Measurements from ENCODE around the gene KHSRP.
"Not testable (repeated sequence)": the region's sequence is repeated elsewhere in the genome, so short reads cannot be mapped to it uniquely, and the experiment has no call there.

The KHSRP gene

DNA sequence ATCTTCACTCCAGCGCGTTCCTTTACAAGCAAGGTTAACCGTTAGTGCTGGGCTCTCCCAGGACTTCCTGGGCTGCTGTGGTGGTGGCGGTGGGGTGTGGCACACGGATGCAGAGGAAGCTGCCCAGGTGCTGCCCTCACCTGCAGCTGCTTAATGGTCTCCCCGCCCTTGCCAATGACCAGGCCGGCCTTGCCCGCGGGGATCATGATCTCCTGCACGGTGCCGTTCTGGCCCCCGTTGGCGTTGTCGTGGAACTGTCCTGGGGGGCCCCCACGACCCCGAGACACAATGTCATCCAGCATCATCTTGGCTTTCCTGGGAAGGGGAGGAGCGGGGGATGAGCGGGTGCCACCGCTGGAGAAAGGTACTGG, 6.1 kb downstream of the KHSRP start:
- DNase-seq (ENCODE audit: low read depth in 2 of 2): no peak

DNA sequence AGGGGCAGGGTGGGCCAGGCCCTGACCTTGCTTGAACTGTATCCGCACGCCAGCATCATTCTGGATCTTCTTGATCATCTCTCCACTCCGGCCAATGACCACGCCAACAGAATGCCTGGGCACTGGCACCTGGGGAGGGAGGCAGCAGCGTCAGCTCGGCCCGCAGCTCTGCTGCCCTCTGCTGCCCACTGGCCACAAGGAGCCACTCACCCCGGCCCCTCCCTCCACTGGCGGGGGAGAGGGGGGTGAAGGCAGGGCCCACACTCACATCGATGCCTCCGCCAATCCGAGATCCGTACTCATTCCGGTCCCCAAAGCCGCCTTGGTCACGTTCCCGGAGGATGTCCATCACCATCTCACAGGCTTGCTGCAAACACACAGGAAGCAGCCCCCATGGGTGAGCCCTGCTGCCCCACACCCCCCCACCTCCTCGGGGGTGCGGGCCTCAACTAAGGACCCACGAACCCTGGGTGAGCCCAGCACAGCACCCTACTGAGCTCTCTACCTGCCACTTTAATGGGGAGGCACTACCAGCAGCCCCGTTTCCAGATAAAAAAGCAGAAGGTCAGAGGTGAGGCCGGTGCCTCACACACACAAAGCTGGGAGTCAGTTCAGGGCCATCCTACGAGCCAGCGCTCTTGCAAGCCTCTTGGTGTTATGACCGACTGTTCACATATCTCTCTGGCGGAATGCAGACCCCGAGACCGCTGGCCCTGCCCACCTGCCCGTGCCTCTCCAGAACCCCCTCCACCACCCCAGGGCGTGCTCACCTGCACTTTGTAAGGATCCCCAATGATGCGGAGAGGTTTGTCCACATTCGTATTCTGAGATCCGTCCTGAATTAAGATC, 6.7 kb downstream of the KHSRP start:
- no peak for DNase-seq (ENCODE audit: low read depth in 2 of 2)

DNA sequence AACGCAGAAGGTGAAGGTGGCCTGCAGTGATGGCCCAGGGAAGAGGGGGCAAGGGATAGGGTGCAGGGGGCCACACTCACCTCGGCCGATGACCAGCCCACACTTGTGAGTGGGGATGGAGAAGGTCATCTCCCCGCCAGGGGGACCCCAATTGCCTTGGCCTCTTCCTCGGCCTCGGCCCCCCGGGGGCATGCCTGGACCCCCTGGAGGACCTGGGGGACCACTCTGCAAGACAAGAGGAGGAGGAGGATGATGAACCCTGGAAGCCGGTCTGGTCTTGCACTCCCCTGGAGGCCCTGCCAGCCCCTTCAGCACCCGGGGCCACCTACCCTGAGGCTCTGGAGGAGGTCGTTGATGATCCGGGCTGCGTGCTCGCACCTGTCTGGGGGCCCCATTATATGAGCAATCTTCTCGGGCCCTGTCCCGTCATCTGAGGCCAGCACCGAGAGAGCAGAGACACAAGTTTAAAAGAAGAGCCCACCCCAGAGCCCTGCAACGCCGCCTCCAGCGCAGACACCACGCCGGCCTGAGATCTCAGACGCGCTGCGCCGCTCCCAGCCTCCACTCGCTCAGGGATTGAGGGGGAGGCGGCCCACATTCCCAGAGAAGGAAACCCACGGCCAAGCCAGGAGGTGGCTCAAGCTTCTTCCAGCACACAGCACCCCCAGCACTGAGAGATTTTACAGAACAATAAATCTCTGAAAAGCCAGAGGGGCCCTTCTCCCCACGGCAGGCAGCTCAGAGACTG, 7.8 kb downstream of the KHSRP start:
- DNase-seq (ENCODE audit: low read depth in 2 of 2): no peak

DNA sequence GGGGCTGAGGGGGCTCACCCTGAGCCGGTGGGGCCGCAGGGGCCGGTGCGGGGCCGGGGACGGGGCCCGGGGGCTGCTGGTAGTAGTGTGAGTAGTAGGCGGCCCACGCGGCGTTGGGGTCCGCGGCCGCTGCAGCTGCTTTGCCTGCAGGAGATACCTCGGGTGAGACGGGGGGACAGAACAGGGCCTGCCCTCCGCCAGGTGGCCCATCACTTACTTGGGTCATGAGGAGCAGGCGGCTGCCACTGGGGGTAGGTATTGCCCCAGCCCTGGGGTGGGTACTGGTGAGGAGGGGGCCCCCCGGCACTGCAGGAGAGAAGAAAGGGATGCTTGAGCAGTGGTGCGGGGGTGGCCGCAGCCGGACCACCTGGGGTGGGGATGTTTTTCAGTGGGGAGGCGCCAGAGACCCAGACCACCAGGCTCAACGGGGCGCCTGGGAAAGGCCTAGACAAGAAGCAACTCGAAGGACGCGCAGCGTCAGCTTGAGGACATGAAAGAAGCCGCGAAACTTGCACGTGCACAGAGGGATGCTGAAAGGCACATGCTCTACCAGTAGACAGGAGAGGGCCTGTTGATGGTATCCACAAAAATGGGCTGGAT, 8.9 kb downstream of the KHSRP start:
- DNase-seq (ENCODE audit: low read depth in 2 of 2): no peak

DNA sequence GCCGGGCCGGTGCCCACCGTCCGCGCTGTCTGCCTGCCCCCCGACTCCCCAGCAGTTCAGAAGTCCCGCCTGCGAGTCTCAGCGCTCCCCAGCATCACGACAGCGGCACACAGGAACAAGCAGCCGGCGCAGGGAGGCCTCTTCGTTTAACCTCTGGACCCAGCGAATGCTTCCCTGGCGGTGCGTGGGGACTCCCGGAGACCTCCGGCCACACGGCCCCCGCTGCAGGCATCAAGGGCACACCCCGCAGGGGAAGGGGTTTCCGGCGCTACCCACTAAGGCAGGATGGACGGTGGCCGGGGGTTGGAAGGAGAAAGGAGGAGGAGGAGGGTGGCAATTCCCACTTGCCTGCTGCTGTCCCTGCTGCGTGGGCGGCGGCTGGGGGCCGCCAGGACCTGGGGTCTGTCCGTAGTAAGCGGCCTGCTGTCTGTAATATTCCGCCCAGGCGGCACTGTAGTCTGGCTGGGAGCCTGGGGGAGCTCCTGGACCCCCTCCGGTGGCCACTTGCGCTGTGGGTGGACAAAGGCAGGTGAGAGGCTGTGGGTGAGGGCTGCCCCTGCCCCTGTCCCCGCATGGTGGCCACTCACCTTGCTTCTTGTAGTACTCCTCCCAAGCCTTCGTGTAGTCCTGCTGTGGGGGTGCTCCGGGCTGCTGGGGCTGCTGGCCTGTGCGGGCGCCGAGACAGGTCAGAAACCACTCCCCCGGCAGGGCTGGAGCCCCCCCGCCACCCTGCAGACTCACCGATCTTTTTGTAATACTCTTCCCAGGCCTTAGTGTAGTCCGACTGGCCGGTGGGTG, 9.6 kb downstream of the KHSRP start:
- no peak for DNase-seq (ENCODE audit: low read depth in 2 of 2)

DNA sequence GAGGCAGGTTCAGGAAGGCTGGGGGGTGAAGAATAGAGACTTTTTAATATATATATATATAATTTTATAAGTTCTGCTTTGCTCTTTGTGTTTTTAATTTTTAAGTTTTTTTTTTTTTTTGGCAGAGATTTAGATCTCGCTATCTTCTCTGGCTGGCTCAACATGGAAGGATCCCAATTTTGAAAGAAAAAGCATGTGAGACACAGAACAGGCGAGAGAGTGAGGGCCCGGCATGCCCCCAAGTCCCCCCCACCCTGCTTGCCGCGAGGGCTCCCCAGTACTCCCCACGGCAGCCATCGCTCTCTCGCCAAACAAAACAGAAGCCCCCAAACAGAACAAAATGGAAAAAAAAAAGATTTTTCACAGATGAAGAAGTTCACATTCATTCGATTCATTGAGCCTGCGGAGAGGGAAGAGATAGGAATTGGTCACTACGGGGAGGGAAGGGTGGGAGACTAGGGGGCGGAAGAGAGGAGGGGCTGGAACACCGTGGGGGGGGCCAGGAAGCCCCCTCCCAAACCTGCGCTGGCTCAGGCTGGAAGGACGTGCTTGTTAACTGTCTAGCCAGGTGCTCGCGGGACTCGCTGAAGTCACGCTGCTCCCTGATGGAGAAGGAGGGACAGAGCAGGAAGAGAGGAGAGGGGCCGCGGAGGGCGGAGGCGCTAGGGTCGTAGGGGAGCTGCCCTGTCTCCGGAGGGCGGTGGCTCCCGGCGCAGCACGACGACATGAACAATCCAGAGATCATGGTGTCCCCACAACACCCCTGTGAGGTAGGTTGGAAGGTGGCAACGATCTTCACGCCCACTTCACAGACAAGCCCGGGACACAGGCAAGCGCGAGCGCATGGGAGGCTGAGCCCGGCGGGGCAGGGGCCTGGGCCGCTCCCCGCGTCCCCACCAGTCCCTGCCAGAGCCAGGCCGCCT, 10.6 kb downstream of the KHSRP start:
- no peak for DNase-seq (ENCODE audit: low read depth in 2 of 2)

DNA sequence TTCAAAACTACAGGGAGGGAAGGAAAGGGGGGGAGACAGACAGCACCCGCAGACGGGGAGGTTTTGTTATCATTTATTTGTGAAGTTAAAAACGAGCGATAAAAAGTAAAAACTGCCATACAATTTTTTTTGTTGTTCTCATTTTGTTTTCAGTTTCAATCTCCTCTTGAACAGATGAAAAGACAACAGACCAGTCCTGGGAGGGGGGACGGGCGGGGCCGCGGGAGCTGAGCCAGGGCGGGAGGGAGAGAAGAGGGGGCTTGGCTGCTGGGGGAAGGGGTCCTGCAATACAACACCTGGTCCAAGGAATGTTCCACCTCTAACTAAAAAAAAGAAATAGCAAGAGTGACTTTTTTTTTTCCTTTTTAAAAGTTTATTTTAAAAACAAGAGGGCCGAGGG, 11.3 kb downstream of the KHSRP start:
- no peak for DNase-seq (ENCODE audit: low read depth in 2 of 2)

DNA sequence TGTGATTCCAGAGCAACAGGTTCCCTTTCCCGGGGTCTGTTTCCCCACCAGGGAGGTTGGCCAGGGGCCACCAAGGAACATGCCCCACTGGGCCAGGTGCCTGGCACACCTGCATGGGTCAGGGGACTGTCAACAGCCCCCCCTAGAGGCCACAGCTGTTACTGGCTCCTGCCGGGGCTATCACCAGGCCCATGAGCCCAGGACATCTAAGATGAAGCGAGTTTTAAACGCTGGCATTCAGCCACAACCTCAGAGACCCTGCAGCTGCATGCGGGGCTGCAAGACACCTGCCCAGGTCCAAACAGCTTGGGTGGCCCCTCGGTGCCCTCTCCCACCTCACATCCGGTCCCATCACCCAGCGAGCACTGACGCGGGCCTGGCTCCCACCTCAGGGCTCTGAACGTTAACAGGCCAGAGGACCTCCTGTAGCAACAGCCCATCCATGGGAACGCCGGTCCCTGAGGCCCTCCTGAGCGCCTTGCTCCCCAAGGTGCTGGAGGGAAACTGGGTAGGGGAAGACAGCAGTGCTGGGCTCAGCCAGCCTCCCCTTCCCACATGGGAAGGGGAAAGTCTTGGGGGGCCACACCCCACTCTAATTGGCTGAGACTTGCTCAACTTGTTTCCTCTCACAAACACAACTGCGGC, 12.0 kb downstream of the KHSRP start:
- peak in 1 of 2 donors; percentile 51 for DNase-seq (ENCODE audit: low read depth in 2 of 2)

DNA sequence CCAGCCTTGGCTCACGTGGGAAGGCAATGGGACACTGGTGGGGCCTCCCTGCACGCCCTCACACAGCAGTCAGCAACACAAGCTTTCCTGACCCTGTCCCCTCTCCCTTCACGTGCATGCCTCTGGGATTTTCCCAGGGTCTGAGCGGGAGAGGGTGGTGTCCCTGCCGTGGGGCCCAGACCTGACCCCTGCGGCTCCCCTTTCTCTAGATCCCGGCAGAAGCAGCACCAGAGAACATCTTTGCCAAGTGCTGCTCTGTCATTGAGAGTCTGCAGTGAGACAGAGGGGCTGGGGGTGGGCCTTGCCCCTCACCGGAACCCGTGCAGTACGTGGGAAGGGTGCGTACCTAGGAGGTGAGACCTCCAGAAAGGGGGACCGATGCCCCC, 12.6 kb downstream of the KHSRP start:
- no peak for DNase-seq (ENCODE audit: low read depth in 2 of 2)

DNA sequence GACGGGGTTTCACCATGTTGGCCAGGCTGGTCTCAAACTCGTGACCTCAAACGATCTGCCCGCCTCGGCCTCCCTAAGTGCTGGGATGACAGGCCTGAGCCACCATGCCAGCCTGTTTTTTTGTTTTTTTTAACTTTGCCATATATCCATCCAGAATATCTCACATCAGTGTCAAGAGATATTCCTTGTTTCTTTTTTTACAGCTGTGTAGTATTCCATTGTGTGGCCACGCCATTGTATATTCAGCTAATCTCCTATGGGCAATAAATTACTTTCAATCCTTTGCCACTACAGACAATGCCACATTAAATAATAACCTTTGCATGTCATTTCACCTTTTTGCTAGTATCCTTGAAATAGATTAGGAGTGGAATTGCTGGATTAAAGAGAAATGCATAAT, 15.3 kb downstream of the KHSRP start:
- no peak for DNase-seq (ENCODE audit: low read depth in 2 of 2)

DNA sequence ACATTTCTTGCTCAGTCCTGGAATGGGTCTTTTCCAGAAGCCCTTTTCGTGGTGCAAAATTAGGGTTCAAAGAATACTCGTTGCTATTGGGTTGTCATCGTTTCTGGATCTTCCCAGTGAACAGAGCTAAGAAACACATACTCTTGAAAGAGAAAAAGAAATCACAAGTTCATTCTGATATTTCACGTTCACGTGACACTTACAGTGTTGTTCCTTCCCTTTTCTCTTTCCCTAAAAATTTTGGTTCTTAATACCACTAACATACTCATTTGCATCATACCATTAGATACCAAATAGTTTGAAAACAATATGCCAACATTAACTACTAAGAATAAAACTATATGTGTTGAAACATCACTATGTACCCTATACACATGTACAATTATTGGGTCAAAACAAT, 18.2 kb downstream of the KHSRP start:
- DNase-seq (ENCODE audit: low read depth in 2 of 2): no peak

DNA sequence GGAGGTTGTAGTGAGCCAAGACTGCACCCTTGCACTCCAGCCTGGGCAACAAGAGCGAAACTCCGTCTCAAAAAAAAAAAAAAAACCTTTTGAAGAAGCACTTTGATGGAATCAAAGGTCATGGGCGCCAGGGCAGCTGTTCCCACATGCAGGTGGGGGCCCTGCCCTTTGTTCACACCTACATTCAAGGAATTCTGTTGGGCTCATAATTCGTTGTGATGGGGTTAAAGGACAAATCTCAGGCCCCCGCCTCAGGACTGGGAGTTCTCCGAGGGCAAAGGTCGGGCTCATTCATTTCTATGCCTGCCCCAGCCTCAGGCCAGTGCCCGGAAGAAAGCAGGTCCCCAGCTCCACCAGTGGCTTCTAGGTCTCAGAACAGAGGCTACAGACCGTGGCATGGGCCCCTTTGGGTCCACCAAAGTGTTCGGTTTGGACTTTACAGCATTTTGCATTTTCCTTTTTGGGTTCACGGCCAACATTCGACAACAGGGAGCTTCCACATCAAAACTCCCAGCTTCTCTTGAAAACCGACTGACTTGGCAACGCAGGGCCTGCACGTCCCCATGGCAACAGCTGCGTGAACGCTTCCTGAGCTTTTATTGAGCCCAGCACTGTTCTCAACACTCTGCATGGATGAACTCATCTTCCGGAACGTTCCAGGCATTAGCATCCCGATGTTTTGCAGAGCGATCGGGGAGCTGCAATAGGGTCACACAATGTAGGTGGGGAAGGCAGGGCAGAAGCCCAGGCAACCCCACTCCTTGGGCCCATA, 21.6 kb downstream of the KHSRP start:
- no peak for DNase-seq (ENCODE audit: low read depth in 2 of 2)

DNA sequence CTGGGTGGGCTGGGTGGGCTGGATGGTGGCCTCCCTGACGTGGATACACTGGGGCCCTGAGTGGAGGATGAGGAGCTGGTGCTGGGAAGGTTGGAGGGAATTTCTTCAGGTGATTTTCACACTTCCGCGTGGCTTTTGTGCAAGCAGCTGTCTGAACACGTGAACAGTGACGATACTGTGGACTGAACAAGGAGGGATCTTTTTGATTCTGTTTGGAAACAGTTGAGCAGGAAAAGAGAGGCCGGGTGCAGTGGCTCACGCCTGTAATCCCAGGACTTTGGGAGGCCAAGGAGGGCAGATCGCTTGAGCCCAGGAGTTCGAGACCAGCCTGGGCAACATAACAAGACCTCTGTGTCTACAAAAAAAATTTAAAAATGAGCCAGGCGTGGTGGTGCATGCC, 22.6 kb downstream of the KHSRP start:
- no peak for DNase-seq (ENCODE audit: low read depth in 2 of 2)

DNA sequence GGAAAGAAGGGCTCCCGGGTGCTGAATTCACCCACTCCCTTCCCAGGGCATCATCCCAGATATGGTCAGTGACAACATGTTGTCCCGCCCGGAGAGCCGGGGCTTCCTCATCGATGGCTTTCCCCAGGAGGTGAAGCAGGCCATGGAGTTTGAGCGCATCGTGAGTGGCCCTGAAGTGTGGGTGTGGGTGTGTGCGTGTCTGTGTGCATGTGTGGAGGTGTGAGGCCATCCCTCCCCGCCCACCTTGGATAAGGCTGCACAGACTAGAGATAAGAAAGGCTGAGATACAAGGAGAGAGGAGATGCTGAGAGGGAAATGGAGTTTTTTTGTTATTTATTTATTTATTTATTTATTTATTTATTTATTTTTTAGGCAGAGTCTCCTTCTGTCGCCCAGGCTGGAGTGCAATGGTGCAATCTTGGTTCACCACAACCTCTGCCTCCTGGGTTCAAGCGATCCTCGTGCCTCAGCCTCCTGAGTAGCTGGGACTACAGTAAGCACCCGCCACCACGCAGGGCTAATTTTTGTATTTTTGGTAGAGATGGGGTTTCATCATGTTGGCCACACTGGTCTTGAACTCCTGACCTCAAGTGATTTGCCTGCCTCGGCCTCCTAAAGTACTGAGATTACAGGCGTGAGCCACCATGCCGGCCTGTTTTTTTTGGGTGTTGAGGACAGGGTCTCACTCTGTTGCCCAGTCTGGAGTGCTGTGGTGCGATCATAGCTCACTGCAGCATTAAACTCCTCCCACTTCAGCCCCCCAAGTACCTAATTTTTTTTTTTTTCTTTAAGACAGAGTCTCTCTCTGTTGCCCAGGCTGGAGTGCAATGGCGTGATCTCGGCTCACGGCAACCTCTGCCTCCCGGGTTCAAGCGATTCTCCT, 24.3 kb downstream of the KHSRP start:
- DNase-seq (ENCODE audit: low read depth in 2 of 2): not testable (repeated sequence)

DNA sequence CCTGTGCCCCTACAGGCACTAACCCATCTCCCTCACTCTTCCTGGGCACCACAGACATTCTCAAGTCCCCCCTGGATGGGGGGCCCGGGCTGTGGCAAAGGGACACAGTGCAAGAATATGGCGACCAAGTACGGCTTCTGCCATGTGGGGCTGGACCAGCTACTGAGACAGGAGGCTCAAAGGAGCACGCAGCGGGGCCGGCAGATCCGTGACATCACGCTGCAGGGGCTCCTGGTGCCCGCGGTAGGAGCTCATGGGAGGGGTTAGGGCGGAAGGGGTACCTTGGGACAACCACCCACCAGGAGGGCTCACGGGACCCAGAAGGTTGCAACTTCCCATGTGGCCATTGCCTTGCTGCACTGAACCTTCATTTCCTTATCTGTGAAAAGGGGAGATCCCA, 28.3 kb downstream of the KHSRP start:
- DNase-seq (ENCODE audit: low read depth in 2 of 2): no peak

DNA sequence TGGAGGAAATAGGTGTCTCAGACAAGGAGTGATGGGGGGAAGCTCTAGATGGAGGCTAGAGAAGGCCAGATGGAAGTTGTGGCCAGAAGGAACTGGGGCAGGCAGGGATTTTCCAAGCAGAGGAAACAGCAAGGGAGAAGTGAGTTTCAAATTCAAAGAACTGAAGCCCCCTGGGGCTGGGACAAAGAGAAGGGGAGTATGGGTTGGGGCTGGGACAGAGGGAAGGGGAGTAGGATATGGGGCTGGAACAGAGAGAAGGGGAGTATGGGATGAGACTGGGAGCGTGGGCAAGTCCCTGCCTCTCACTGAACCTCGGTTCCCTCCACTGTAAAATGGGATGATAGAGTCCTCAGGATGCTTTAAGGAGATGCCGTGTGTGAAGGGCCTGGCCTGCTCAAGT, 29.8 kb downstream of the KHSRP start:
- no peak for DNase-seq (ENCODE audit: low read depth in 2 of 2)

DNA sequence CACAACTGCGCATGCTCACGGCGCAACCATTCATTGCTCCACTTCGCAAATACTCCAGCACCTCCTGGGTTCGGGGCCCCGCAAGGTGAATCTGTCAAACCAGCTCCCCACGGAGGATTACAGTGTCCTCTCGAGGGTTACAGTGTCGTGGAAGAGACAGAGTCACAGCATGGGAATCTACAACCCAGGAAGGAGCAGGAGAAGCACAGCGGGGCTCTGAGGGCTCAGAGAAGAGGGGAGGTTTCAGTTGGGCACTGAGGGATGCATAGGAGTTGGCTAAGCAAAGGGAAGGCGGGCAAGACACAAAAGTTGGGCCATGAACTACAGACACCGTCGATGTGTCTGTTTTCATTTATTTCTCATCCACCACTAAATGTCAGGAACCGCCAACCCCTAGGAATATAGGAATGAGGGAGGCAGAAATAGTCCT, 30.6 kb downstream of the KHSRP start:
- DNase-seq (ENCODE audit: low read depth in 2 of 2): peak in 1 of 2 donors; percentile 69

DNA sequence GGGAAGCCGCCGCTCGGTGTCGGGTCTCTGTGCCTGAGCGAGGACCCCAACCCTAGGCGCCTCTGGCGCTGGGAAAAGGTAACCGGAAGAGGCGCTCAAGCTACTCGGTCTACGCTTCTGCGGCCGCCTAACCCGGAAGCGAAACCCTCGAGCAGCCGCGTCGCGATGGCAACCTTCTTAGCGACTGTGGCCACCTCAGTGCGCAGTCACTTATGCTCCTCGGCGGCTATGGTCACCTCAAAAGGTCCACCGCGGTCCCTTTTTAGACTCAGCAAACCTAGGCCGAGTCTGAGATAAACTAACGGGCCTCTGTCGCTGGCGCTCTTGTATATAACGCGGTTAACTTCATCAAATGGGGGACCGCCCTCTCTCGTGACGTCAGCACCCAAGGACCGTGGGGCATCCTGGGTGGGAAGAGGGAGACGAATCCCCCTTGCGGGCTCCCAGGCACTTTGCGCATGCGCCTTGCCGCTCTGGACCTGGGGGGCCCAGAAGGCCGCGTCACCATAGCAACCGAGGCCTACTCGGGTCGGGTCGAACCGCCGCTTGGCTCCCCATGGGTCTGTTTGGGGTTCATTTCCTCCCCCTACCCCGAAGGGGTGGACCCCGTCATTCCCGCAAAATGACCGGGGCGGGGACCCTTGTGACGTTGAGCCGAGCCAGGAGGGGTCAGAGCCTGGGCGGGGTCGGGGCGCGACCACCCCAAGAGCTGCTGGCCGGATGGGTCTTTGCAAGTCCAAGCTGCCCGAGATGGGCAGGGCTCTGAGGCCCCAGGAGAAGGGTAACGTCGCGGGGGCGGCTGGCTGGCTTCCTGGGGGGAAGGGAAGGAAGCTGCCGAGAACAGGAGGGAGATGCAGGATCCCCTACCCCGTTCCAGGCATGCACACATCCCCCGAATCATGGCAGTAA, 31.3 kb downstream of the KHSRP start, which contains the start of gene GTF2F1:
TSS of gene GTF2F1 (minus strand) at position 91 of the 909 bp plus-strand sequence. CDS start 169 bp downstream, outside the sequence.
- DNase-seq (ENCODE audit: low read depth in 2 of 2): peak; percentile 91

Measured in stimulated activated CD4-positive, alpha-beta T cell treated with anti-CD3 and anti-CD28 coated beads, Interleukin-15, amount 100 ng/mL, for 48 hours (primary cell).